ENCODE results near the gene PLSCR1.

PLSCR1 gene, protein sequence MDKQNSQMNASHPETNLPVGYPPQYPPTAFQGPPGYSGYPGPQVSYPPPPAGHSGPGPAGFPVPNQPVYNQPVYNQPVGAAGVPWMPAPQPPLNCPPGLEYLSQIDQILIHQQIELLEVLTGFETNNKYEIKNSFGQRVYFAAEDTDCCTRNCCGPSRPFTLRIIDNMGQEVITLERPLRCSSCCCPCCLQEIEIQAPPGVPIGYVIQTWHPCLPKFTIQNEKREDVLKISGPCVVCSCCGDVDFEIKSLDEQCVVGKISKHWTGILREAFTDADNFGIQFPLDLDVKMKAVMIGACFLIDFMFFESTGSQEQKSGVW

DNA sequence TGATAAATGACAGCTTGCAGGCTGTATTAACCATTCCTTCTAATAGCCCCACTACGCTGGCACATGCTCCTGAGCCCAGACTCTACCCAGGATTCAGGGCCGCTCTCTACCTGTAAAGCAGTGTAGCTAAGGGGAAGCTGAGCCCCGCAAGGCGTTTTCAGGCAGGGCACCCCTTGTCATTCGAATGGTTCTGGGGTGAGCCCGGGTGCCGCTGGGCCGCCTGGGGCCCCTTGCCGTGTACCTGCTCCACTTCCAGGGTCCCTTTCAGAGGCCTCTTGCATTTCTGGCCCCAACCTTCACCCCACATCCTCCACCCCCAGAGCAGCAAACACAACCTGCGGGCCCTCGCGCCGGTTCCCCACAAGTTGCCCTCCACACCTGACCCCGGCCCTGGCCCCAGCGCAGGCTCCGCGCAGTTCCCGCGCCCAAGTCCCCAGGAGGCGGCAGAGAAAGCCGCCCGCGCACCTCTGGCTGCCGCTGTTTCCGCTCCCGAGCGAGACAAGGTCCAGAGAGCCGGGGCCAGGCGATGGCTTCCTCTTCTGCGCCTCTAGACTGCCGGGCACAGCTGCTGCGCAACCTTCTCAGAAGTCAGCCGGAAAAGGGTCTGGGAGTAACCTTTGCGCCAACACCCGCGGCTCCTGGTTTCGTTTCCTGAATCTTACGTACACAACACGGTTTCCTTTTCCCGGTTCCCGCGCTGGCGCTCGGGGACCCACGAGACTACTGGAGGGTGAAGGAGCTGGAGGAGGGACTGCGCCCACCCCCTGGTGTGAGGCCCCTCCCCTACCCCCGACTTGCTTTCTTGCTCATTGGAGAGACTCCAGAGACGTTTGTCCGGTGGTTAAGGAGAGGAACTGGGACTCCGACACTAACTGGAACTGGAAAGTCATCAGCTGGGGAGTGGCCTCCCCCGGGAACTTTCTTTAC is at the start of gene PLSCR1:
Gene PLSCR1, minus strand, starts transcription at position 606 of the 927 bp plus-strand sequence. CDS start 8,055 bp downstream, outside the sequence.
- peak; percentile 41 for DNase-seq (ENCODE audit: low spot score)

DNA sequence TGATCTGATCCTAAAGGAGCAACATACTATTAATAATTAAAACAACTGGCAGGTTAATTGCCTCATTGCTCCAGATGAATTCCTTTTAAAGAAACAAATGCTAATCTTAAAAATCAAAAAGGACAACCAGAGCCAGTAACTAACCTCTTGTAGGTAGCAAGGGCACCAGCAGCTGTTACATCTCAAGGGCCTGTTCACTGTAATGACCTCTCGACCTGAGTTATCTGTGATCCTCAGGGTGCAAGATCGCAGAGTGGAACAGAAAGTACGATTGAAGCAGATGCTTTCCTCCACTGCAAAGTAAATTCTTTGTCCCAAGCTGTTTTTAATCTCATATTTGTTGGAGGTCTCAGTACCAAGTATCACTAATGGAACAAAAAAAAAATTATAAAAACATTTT is 49.4 kb upstream of the PLSCR1 start:
- no peak for DNase-seq (ENCODE audit: low spot score)

DNA sequence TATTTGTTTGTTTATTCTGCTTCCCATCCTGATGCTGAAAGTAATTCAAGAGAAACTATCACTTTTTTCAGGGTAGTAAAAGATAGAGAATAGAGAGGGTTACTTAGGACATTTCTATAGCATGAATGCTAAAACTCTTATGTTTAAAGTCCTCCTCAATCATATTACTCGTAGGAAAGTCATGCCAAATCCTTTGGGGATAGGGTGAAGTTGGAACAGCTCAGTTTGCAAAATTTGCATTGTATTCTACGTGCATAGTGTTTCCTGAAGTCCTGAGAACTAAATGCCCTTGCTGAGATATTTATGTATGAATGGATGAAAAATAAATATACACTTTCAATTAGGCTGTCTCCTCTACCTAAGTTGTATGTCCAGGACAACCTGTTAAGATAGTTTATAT is 46.1 kb upstream of the PLSCR1 start:
- DNase-seq (ENCODE audit: low spot score) = no peak

DNA sequence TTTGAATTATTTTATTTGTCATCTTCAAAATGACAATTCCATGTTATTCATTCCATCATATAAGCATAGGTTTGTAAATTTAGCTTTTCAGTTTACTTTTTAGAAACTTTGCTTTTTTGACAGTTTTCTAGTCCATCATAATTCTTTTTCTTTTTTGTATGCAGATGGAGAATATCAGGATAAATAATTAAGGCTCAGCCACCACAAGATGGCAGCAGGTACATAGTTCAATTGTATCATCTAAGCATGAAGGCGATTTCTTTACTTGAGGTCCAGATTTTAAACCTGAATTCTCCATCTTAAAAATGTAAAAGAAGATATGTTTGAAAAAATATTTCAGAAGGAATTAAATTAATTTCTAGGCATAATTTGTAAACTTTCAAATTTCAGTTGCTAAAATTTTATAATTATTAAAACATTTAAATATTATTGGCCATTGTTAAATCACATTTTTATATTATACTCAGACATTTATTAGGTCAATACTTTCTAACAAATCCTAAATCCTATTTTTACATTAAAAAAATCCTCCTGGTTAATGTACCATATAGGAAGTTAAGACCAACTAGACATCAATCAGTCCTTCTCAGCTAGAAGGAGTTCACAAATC is 45.6 kb upstream of the PLSCR1 start:
- DNase-seq (ENCODE audit: low spot score) = no peak

DNA sequence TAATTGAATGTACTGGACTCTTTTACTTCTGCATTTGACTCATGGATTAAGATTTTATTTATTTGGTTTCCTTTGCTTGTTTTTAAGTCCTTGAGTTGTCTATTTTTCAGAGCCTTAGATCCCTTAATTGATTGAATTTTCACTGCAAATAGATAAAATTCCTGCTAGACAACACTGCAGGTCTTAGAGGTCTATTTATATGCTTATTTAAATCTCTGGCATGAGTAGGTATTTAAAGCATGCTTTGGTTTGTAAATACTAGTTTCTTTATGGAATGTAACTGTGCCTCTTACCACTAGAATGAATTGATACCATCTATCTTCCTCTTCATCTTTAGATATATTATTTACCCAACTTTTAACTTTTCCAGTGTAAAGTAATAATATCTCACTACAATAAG is 40.7 kb upstream of the PLSCR1 start:
- DNase-seq (ENCODE audit: low spot score) = no peak

DNA sequence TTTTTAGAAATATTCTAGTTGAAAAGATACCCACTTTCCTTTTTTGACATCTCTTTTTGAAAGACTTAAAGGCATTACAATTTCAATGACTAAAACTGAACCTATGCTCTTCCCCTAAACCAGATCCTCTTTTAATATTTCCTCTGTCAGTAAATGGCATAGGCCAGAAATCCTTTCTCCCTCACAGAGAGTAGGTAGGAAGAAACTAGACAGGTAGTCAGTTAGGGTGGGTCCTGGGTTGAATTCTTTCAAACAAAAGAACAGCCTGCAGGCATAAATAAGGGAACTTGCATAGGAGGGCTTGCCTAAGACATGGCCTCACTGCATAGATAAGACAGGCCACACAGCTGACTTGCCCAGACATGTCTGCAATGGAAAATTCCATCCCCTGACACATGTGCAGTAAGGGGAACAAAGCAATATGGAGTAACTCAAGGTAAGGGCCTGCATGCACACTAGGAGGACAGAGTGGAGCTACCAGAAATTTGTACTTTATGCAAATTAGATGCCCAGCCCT is 37.6 kb upstream of the PLSCR1 start:
- no peak for DNase-seq (ENCODE audit: low spot score)

DNA sequence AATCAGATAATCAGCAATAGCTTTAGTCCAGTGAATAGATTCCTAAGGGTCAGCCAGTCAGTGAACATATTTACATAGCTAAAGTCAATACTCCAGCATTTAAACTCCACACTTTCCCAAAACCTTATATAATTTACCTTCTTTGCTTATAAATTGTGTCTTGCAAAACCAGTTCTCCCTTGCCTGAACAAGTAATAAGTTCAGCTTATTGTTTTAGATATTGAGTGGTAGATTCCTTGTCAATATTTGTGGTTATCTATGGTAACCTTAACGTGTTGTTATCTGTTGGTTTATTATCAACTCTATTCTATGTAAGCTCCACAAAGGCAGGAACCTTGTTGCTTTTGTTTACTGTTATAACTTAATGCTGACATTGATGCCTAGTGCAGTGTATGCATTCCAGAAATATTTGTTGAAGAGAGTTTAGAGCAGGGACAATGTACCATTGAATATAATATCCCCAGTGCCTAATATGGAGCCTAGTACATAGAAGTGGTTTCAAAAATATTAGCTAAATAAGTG is 36.7 kb upstream of the PLSCR1 start:
- DNase-seq (ENCODE audit: low spot score) = no peak

DNA sequence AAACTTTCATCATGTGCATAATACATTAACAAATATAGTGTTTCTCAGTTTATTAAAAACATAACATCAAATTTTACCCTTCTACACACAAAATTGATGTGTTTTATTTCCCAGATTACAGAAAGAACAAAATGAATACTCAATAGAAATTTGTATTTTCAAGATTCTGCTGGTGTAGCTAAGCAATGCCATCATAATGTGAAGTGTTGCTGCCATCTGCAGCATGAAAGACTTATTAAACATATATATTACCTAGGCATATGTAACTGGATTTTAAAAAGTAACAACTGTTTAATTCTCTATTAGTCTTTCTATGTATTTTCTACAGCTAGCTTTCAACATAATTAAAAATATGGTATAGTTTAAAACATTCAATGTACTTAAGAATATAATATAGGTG is 33.3 kb upstream of the PLSCR1 start:
- peak; percentile 44 for DNase-seq (ENCODE audit: low spot score)

DNA sequence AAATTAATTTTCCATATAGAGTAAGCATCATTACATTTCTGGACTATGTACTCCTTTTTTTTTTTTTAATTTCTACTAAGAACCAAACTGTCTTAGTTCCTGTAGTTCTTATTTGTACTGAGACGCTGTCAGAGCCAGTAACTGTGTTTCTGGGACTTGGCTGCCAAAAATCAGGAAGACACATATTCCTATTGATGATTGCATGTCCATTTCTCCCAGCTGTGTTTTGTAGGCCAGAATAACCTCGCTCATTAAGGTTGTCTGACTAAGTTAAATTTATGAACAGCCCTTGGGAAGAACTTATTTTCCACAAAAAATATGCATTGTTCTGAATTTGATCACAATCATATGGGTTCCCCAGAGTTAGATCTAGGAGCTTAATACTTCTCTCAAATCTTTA is 31.2 kb upstream of the PLSCR1 start:
- DNase-seq (ENCODE audit: low spot score) = no peak

DNA sequence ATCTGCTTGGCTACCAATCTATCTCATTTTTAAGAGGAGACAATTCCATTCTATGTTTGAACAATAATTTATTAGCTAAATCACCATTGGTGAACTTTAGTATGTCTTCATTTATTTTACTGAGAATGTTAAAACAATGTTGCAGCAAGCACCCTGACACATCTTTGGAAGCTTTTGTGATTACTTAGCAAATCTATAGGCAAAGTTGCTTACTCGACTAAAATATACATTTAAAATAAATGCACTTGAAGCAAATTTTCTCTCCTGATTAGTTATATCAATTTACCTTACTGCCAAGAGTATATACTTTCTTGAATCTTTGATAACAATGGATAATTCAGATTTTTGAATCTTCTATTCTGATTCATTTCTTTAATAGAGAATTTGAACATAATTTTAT is 29.8 kb upstream of the PLSCR1 start:
- no peak for DNase-seq (ENCODE audit: low spot score)

DNA sequence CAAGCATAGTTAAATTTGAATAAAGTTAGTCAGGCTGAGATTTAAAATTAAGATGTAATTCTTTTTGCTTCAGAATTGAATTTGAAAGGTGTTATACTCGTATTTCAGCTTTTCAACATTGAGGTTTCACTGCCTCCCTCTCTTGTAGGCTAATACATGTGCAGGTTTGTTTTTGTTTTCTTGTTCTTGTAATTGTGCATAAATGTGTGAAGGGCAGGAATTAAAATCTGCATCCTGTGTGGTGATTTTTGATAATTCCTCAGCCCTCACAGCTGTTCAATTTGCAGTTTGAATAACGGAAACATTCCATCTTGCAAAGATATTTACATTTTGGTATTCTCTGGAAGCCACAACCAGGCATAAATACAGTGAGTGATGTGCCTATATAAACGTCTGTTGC is 24.9 kb upstream of the PLSCR1 start:
- DNase-seq (ENCODE audit: low spot score) = no peak

DNA sequence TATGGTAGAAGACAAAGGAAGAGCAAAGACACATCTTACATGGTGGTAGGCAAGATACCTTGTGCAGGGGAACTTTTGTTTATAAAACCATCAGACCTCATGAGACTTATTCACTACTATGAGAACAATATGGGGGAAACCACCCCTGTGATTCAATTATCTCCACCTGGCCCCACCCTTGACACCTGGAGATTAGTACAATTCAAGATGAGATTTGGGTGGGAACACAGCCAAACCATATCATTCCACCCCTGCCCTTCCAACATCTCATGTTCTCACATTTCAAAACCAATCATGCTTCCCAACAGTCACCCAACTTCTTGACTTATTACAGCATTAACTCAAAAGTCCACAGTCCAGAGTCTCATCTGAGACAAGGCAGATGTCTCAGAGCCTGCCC is 21.7 kb upstream of the PLSCR1 start:
- no peak for DNase-seq (ENCODE audit: low spot score)

DNA sequence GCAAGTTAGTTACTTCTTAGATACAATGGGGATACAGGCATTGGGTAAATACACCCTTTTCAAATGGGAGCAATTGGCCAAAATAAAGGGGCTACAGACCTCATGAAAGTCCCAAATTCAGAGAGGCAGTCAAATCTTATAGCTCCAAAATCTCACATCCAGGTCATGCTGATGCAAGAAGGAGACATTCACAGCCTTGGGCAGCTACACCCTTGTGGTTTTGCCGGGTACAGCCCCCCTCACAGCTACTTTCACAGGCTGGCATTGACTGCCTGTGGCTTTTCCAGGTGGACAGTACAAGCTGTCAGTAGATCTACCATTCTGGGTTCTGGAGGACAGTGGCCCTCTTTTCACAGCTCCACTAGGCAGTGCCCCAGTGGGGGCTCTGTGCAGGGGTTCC is 17.5 kb upstream of the PLSCR1 start:
- DNase-seq (ENCODE audit: low spot score) = no peak

DNA sequence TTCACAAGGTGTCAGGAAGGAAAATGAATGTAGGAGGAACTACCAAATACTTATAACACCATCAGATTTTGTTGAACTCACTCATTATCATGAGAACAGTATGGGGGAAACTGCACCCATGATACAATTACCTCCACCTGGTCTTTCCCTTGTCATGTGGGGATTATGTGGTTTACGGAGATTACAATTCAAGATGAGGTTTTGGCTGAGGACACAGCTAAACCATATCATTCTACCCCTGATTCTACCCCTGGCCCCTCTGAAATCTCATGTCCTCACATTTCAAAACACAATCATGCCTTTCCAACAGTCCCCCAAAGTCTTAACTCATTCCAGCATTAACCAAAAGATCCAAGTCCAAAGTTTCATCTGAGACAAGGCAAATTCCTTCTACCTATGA is 17.1 kb upstream of the PLSCR1 start:
- no peak for DNase-seq (ENCODE audit: low spot score)

DNA sequence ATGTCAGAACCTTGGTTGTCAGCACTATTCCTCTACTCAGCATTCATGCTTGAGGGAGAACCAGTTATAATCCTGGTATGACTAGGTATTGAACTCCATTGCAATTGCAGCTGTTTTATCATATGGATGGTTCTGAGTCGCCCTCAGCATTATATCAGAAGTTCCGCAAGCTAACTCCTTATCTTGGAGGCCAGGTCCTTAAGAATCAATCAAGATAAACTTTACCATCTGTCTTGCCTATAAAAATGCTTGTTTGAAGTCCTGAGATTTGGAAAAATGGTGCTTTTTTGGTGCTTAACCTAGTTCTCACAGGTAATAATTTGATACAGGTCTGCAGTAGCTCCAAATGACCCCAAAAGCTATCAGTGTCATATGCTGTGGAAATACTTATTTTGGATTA is 16.3 kb upstream of the PLSCR1 start:
- no peak for DNase-seq (ENCODE audit: low spot score)

DNA sequence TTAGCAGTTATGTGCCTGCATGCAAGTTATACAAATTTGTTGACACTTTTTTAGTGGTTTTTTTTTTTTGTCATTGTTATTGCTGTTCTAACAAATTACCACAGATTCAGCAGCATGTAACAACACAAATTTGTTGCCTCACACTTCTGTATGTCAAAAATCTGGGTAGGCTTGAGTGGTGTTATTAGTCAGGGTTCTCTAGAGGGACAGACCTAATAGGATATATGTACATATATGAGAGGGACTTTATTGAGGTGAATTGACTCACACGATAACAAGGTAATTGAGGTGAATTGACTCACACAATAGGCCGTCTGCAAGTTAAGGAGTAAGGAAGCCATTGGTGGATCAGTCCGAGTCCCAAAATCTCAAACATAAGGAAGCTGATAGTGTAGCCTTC is 15.0 kb upstream of the PLSCR1 start:
- no peak for DNase-seq (ENCODE audit: low spot score)

DNA sequence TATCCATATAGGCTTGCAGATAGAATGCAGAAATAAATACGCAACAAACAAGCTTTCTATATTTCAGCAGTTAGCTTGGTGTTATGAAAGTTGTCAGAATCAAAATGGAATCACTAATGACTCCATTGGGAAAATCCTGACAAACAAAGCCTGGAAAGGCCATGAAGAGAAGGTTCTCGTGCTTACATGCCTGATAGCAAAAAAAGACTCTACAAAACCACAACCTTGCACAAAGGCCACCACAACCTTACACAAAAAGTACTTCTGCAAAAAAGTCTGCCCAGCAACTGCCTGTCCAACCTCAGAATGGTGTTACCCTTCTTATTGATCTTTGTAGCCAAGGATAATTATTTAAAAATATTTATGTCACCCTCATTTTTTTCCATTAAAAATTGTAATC is 14.4 kb upstream of the PLSCR1 start:
- DNase-seq (ENCODE audit: low spot score) = no peak

DNA sequence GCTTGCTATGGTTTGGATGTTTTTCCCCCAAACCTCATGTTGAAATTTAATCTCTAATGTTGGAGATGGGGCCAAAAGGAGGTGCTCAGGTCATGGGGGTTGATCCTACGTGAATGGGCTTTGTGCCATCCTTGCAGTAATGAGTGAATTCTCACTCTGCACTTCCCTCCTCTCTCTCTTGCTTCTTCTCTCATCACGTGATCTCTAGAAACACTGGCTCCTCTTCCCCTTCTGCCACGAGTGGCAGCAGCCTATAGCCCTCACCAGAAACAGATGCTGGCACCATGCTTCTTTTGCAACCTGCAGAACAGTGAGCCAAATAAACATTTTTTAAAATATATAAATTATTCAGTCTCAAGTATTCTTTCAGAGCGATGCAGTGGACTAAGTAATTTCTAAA is 13.3 kb upstream of the PLSCR1 start:
- no peak for DNase-seq (ENCODE audit: low spot score)

DNA sequence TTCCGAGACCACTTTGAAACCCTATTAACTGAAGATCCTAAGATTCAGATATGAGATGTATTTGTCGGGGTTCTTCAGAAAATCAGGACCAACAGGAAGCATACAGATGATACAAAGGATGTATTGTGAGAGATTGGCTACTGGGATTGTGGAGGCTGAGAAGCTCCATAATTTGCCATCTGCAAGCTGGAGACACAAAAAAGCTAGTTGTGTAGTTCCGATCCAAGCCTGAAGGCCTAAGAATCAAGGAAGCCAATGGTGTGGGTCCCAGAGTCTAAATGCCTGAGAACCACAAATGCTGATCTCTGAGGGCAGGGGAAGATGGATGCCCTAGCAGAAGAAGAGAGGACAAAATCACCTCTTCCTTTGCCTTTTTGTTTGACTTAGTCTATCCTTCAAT is 10.9 kb upstream of the PLSCR1 start:
- no peak for DNase-seq (ENCODE audit: low spot score)

DNA sequence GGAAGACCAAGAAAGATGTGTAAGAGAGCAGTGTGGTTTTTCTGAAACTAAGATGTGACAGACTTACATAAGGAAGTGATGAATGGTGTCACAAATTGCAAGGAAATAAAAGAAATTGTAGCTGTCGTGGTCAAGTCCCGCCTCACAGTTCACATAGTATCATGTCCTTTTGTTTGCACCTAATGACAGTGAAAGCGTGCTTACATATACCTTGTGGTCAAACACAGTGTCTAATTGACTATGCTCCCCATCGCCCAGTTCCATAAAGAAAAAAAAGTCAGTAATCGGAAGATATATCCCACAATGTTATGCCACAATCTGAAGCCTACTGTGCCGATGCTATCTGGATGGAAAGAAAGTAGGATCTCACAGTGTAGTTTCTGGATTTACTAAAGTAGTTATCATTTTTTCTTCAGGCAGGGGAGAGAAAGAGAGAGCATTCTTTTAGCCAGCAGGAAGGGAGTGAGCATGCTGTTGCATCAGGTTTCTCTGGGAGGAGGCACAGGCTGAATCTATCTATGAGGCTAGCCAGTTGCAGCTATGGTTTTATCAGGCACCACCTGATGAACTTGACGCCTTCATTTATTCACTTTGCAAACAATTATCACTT is 9.8 kb upstream of the PLSCR1 start:
- no peak for DNase-seq (ENCODE audit: low spot score)

DNA sequence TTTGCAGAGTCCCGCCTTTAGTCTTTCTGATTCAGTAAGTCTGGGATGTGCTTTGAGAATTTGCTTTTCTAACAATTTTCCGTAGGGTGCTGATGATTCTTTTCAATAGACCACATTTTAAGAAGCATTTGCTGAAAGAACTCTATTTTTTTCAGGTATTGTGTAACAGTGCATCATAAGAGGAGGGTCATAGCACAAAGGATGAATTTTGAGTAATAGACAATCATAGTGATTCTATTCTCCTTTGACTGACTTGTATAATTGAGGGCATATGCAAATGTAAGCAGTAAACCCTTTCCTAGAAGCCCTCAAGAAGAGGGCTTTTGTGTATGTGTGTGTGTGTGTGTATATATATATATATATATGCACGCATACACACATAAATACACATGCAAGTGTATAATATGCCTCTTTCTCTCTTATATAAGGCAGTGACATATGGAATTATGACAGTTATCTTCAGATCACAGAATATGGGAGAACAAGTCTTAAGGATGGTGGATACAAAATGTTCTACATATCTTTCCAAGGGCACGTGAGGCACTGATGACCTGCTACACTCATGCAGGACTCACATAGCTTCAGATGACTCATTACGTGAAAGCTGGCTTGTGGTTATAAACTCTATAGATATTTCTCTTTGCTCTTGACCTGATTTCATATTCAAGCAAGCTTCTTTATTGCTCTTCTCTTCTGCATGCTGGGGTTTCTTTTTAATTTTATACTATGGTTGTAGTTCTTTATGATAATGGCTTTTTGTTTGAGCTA is 6.5 kb upstream of the PLSCR1 start:
- no peak for DNase-seq (ENCODE audit: low spot score)
